ENCODE measurements around the gene FLNB. TPM values are rescaled to one million over a fixed set of nuclear protein-coding genes. Genes with fewer than 3 reads are reported as not detected.

Gene FLNB
- total RNA-seq, 1 experiment from 2014 or later, result 147 TPM

GRCh38 chr3:58153371-58153770 lies 145.1 kb downstream of the FLNB start:
- H3K4me1 Mint-ChIP-seq (ENCODE audit: low read depth, unreplicated experiment), result no peaks in the 10 kb centered on the region
- no peaks in the 10 kb centered on the region for H3K27me3 Mint-ChIP-seq (ENCODE audit: unreplicated experiment)
- H3K27ac Mint-ChIP-seq (ENCODE audit: unreplicated experiment), result no peak overlapping the region
- TF ChIP-seq CTCF (IDR thresholded peaks at IDR 0.05; ENCODE audit: unreplicated experiment), result no peak
- peaks cover 52% of the 10 kb centered on the region for H3K36me3 Mint-ChIP-seq (ENCODE audit: insufficient read depth, unreplicated experiment)
- no peaks in the 10 kb centered on the region for H3K9me3 Mint-ChIP-seq (ENCODE audit: low read depth, unreplicated experiment)
- CTCF ChIA-PET, result no interaction called here
- H3K4me3 Mint-ChIP-seq (ENCODE audit: low read depth, unreplicated experiment), result no peak overlapping the region
- DNase-seq, result no peak
- intact Hi-C loops (cut with micrococcal nuclease; ENCODE audit: unreplicated experiment), result no loop called here
- BruUV-seq (replicated peaks), result no TSS peak

- H3K27me3 Mint-ChIP-seq (ENCODE audit: unreplicated experiment), result no peaks in the 10 kb centered on the region
- no peaks in the 10 kb centered on the region for H3K9me3 Mint-ChIP-seq (ENCODE audit: low read depth, unreplicated experiment)
- H3K4me3 Mint-ChIP-seq (ENCODE audit: low read depth, unreplicated experiment), result no peak overlapping the region
- H3K4me1 Mint-ChIP-seq (ENCODE audit: low read depth, unreplicated experiment), result no peaks in the 10 kb centered on the region
- peaks cover 49% of the 10 kb centered on the region for H3K36me3 Mint-ChIP-seq (ENCODE audit: insufficient read depth, unreplicated experiment)
- H3K27ac Mint-ChIP-seq (ENCODE audit: unreplicated experiment), result no peak overlapping the region
- TF ChIP-seq CTCF (IDR thresholded peaks at IDR 0.05; ENCODE audit: unreplicated experiment), result no peak
- CTCF ChIA-PET, result no interaction called here
- no peak for DNase-seq
- no TSS peak for BruUV-seq (replicated peaks)
- intact Hi-C loops (cut with micrococcal nuclease; ENCODE audit: unreplicated experiment), result loop anchor here (5.0 kb wide), 1 partner anchor 38 kb away; no protein-coding TSS in a partner anchor
These were observed 146.6 kb downstream of the FLNB start for GRCh38 chr3:58154626-58155449.

GRCh38 chr3:58155838-58156237 lies 147.6 kb downstream of the FLNB start:
- BruUV-seq (replicated peaks), result no TSS peak
- H3K9me3 Mint-ChIP-seq (ENCODE audit: low read depth, unreplicated experiment), result no peaks in the 10 kb centered on the region
- no peaks in the 10 kb centered on the region for H3K27me3 Mint-ChIP-seq (ENCODE audit: unreplicated experiment)
- no peak for DNase-seq
- peaks cover 5% of the 10 kb centered on the region for H3K4me1 Mint-ChIP-seq (ENCODE audit: low read depth, unreplicated experiment)
- no peak overlapping the region for H3K4me3 Mint-ChIP-seq (ENCODE audit: low read depth, unreplicated experiment)
- CTCF ChIA-PET, result no interaction called here
- H3K36me3 Mint-ChIP-seq (ENCODE audit: insufficient read depth, unreplicated experiment), result peaks cover 51% of the 10 kb centered on the region
- TF ChIP-seq CTCF (IDR thresholded peaks at IDR 0.05; ENCODE audit: unreplicated experiment), result no peak
- intact Hi-C loops (cut with micrococcal nuclease; ENCODE audit: unreplicated experiment), result loop anchor here (5.0 kb wide), 1 partner anchor 39 kb away; no protein-coding TSS in a partner anchor
- H3K27ac Mint-ChIP-seq (ENCODE audit: unreplicated experiment), result no peak overlapping the region

- H3K4me3 Mint-ChIP-seq (ENCODE audit: low read depth, unreplicated experiment), result no peak overlapping the region
- CTCF ChIA-PET, result interaction anchor here (1.0 kb wide), 1 partner anchor 118 kb away, joined by 3 read pairs; no protein-coding TSS in a partner anchor
- no peak for DNase-seq
- peaks cover 21% of the 10 kb centered on the region for H3K4me1 Mint-ChIP-seq (ENCODE audit: low read depth, unreplicated experiment)
- peaks cover 52% of the 10 kb centered on the region for H3K36me3 Mint-ChIP-seq (ENCODE audit: insufficient read depth, unreplicated experiment)
- no TSS peak for BruUV-seq (replicated peaks)
- intact Hi-C loops (cut with micrococcal nuclease; ENCODE audit: unreplicated experiment), result loop anchor here (5.0 kb wide), 1 partner anchor 40 kb away; no protein-coding TSS in a partner anchor
- no peaks in the 10 kb centered on the region for H3K27me3 Mint-ChIP-seq (ENCODE audit: unreplicated experiment)
- H3K9me3 Mint-ChIP-seq (ENCODE audit: low read depth, unreplicated experiment), result peaks cover 2% of the 10 kb centered on the region
- no peak overlapping the region for H3K27ac Mint-ChIP-seq (ENCODE audit: unreplicated experiment)
- no peak for TF ChIP-seq CTCF (IDR thresholded peaks at IDR 0.05; ENCODE audit: unreplicated experiment)
These were observed 149.5 kb downstream of the FLNB start for GRCh38 chr3:58157700-58158099.

Data from Calu3 (cell line).